PC-9 (cell line): ENCODE measurements around the gene ANXA2. TPM values are rescaled to one million over a fixed set of nuclear protein-coding genes. Genes with fewer than 3 reads are reported as not detected.

ENCODE experiments used
- BruUV-seq: library from RNA; stranded (reverse); fragments of 400-500 nt; replicated peaks from 2 replicates; lab custom pipeline; 2021; lab: Mats Ljungman, UMichigan
- CTCF ChIA-PET: fragments of 300-600 bp; sonication (Branson Sonifier 250); formaldehyde crosslinking; loops from one replicate; lab custom pipeline; 2022; ENCODE audit warnings: antibody characterized with exemption; lab: Charles Lee
- POLR2A ChIA-PET: fragments of 300-600 bp; sonication (Branson Sonifier 250); formaldehyde crosslinking; loops from one replicate; lab custom pipeline; 2022; ENCODE audit warnings: antibody characterized with exemption; ENCODE audit not compliant: unreplicated experiment; lab: Charles Lee
- DNase-seq, 2 experiments: peaks; one replicate each; pipeline versions ENCODE4 v3.0.0 to v3.0.0-alpha.2; 2015 to 2022; ENCODE audit warnings: mixed read lengths in 1 of 2
- H2AFZ ChIP-seq: fragments of 200-600 bp; sonication (generic); 2 replicates; pipeline ENCODE4 v1.8.1; 2017; ENCODE audit warnings: antibody characterized with exemption
- H3F3A ChIP-seq: fragments of 200-600 bp; sonication (generic); 2 replicates; pipeline ENCODE4 v1.8.1; 2017; ENCODE audit warnings: antibody characterized with exemption, mild to moderate bottlenecking, low read depth; ENCODE audit not compliant: insufficient read depth
- H3K27ac ChIP-seq: fragments of 200-600 bp; sonication (generic); 2 replicates; pipeline ENCODE4 v1.6.1; 2016; ENCODE audit warnings: mixed run types
- H3K27me3 ChIP-seq: fragments of 200-600 bp; sonication (generic); 2 replicates; pipeline ENCODE4 v1.6.1; 2016; ENCODE audit warnings: low read depth, mixed run types; ENCODE audit not compliant: insufficient read depth
- H3K36me3 ChIP-seq: fragments of 200-600 bp; sonication (generic); 2 replicates; pipeline ENCODE4 v1.6.1; 2016; ENCODE audit warnings: low read depth, mixed run types
- H3K4me1 ChIP-seq: fragments of 200-600 bp; sonication (generic); replicated peaks from 2 replicates; pipeline ENCODE4 v1.6.1; 2016; ENCODE audit warnings: mixed run types; ENCODE audit not compliant: insufficient read depth
- H3K4me2 ChIP-seq: fragments of 200-600 bp; sonication (generic); 2 replicates; pipeline ENCODE4 v1.6.1; 2017; ENCODE audit warnings: mixed run types
- H3K4me3 ChIP-seq: fragments of 200-600 bp; sonication (generic); 2 replicates; pipeline ENCODE4 v1.6.1; 2016; ENCODE audit warnings: mixed run types
- H3K79me2 ChIP-seq: fragments of 200-600 bp; sonication (generic); 2 replicates; pipeline ENCODE4 v1.6.1; 2017; ENCODE audit warnings: low read depth, mixed run types
- H3K9me2 ChIP-seq: fragments of 200-600 bp; sonication (generic); 2 replicates; pipeline ENCODE4 v1.8.1; 2017; ENCODE audit warnings: mild to moderate bottlenecking; ENCODE audit not compliant: insufficient read depth
- H3K9me3 ChIP-seq: fragments of 200-600 bp; sonication (generic); 2 replicates; pipeline ENCODE4 v1.8.1; 2016; ENCODE audit warnings: low read depth; ENCODE audit not compliant: insufficient read depth
- H4K20me1 ChIP-seq: fragments of 200-600 bp; sonication (generic); 2 replicates; pipeline ENCODE4 v1.8.1; 2017; ENCODE audit not compliant: insufficient read depth
- EZH2 ChIP-seq: fragments of 200-600 bp; sonication (generic); IDR thresholded peaks from 2 replicates; pipeline ENCODE4 v1.8.0; 2017; ENCODE audit warnings: antibody characterized with exemption, low read depth
- intact Hi-C: fragments of 100-400 bp; cut with micrococcal nuclease; formaldehyde crosslinking; loops from one replicate; pipeline ENCODE4 v1.10.0; 2022; ENCODE audit not compliant: unreplicated experiment
- total RNA-seq: library from RNA; stranded (reverse); gene quantifications from 2 replicates; pipeline ENCODE4 v1.2.3, GENCODE V29; 2021
- TF ChIP-seq, protein P1 (sequence below): fragments of 200-600 bp; sonication (generic); conservative IDR thresholded peaks from 2 replicates; pipeline ENCODE4 v1.6.1; 2017; ENCODE audit warnings: mixed run types, antibody characterized with exemption, mild to moderate bottlenecking, moderate library complexity

ANXA2 gene
- total RNA-seq, 1 experiment from 2014 or later: 1,720 TPM

DNA sequence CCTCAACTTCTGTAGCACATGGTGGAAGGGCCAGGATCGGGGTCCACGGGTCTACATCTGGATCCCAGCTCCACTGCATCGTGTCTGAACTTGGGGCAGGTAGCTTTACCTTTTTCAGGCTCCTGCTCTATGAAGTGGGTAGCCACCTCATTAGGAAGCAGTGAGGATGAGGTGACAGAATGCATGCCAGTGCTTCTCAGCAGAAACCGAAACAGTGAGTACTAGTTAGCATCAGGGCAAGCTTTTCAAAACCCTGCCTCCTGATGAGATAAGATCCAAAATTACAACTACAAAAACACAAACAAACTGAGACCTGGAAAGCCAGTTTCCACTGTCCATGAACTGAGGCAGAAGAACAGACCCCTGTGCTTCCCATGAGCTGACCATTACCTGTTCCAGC, 77.4 kb downstream of the ANXA2 start:
- no TSS peak for BruUV-seq
- Histone ChIP-seq H2AFZ (no peak overlapping the region), H3K4me1 (no peaks in the 10 kb centered on the region), H3F3A (no peaks in the 10 kb centered on the region), H3K4me3 (no peak overlapping the region), H3K79me2 (no peaks in the 10 kb centered on the region), H3K9me2 (no peaks in the 10 kb centered on the region), H3K36me3 (no peaks in the 10 kb centered on the region), H3K27ac (no peak overlapping the region), H3K27me3 (no peaks in the 10 kb centered on the region), H3K4me2 (no peak overlapping the region), H3K9me3 (no peaks in the 10 kb centered on the region), H4K20me1 (no peaks in the 10 kb centered on the region)
- intact Hi-C loops: no loop called here
- TF ChIP-seq EZH2: no peak
- TF ChIP-seq, protein P1, sequence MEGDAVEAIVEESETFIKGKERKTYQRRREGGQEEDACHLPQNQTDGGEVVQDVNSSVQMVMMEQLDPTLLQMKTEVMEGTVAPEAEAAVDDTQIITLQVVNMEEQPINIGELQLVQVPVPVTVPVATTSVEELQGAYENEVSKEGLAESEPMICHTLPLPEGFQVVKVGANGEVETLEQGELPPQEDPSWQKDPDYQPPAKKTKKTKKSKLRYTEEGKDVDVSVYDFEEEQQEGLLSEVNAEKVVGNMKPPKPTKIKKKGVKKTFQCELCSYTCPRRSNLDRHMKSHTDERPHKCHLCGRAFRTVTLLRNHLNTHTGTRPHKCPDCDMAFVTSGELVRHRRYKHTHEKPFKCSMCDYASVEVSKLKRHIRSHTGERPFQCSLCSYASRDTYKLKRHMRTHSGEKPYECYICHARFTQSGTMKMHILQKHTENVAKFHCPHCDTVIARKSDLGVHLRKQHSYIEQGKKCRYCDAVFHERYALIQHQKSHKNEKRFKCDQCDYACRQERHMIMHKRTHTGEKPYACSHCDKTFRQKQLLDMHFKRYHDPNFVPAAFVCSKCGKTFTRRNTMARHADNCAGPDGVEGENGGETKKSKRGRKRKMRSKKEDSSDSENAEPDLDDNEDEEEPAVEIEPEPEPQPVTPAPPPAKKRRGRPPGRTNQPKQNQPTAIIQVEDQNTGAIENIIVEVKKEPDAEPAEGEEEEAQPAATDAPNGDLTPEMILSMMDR: no peak
- ChIA-PET POLR2A (no interaction called here), CTCF (interaction anchor here (0.5 kb wide), 1 partner anchor 8 kb away, joined by 6 read pairs; no protein-coding TSS in a partner anchor)
- no peak for DNase-seq

DNA sequence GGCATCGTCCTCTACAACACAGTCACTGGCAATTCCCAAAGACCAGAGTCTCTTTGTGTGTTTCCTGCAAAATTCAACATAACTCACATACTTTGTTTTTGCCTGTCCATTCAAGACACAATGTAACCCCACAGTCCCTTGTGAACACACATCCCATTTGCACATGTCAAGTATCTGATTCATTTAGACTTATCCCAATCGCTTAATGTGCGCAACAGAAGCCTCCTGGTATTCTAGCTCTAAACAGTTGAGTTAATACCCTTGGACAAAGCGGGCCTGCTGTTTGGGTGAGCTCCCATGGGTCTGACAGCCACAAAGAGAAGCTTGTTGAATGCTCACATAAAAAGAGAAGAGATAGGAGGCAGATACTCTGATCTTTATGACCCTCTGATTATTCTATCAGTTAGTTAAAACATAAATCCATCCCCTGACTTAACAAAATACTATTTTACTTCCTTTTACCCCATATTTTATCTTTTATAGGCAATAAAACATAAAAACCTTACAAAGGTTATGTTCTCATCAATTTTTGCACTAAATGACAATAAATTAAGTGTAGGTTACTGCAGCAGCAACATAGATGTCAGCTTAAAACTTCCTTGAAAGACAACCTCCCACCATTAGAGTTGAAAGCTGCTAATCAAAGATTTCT, 79.4 kb downstream of the ANXA2 start:
- intact Hi-C loops: no loop called here
- ChIA-PET CTCF (no interaction called here), POLR2A (interaction anchor here (0.6 kb wide), 1 partner anchor 1856 kb away, joined by 3 read pairs; no protein-coding TSS in a partner anchor)
- Histone ChIP-seq H3K9me2 (no peaks in the 10 kb centered on the region), H3K27me3 (no peaks in the 10 kb centered on the region), H4K20me1 (no peaks in the 10 kb centered on the region), H3K9me3 (no peaks in the 10 kb centered on the region), H3K4me1 (no peaks in the 10 kb centered on the region), H2AFZ (no peak overlapping the region), H3K4me2 (no peak overlapping the region), H3K27ac (no peak overlapping the region), H3K36me3 (no peaks in the 10 kb centered on the region), H3K4me3 (no peak overlapping the region), H3F3A (no peaks in the 10 kb centered on the region), H3K79me2 (no peaks in the 10 kb centered on the region)
- no peak for TF ChIP-seq EZH2
- TF ChIP-seq, protein P1: no peak
- DNase-seq: no peak
- no TSS peak for BruUV-seq

DNA sequence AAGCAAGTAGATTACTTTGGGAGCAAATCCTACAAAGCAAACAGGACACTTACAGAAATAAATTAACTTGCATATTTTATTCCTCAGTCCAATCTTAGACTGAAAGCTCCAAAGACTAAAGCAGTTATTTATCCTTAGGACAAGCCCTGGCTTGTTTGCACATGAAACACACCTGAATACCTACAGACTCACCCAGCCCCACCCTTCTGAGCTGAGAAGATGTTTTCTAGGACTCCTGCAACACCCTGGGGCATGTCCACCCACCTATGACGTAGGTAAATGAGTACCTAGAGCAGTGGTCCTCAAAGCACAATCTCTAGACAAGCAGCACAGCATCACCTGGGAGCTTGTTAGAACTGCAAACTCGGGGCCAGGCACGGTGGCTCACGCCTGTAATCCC, 80.8 kb downstream of the ANXA2 start:
- H3K4me2 ChIP-seq: no peak overlapping the region
- TF ChIP-seq, protein P1: no peak
- no peak for TF ChIP-seq EZH2
- H3F3A ChIP-seq: no peaks in the 10 kb centered on the region
- BruUV-seq: no TSS peak
- H3K27me3 ChIP-seq: no peaks in the 10 kb centered on the region
- no peak for DNase-seq
- intact Hi-C loops: no loop called here
- no peak overlapping the region for H3K27ac ChIP-seq
- H3K4me3 ChIP-seq: no peak overlapping the region
- no peaks in the 10 kb centered on the region for H3K9me3 ChIP-seq
- H3K79me2 ChIP-seq: no peaks in the 10 kb centered on the region
- no peaks in the 10 kb centered on the region for H3K4me1 ChIP-seq
- H3K9me2 ChIP-seq: no peaks in the 10 kb centered on the region
- POLR2A ChIA-PET: interaction anchor here (0.5 kb wide), 1 partner anchor 270 kb away, joined by 4 read pairs; no protein-coding TSS in a partner anchor
- CTCF ChIA-PET: interaction anchor here (0.6 kb wide), 1 partner anchor 237 kb away, joined by 3 read pairs; no protein-coding TSS in a partner anchor
- no peaks in the 10 kb centered on the region for H3K36me3 ChIP-seq
- H2AFZ ChIP-seq: no peak overlapping the region
- no peaks in the 10 kb centered on the region for H4K20me1 ChIP-seq
